Natural killer cell (primary cell): Measurements from ENCODE around the gene EFCAB8. TPM values are rescaled to one million over a fixed set of nuclear protein-coding genes. Genes with fewer than 3 reads are reported as not detected.

Experiments
- ATAC-seq, 3 donors: fragments of 150-1000 bp in 2 of 3; fragments of 200-7000 bp in 1 of 3; cut with Tn5 transposase; 1 replicate in 1 of 3; 2 replicates in 2 of 3; pipeline ENCODE4 v1.10.0; 2021; ENCODE audit warnings: mild to moderate bottlenecking in 2 of 3, moderate library complexity in 2 of 3
- DNase-seq, 2 donors: peaks; one replicate each; pipeline versions ENCODE4 v3.0.0 to v3.0.0-alpha.2; 2013 to 2021; ENCODE audit warnings: mixed read lengths in 1 of 2
- H3K27ac ChIP-seq: one replicate; pipeline ENCODE4 v1.5.1; 2013; ENCODE audit warnings: mild to moderate bottlenecking, low read length
- H3K27me3 ChIP-seq: one replicate; pipeline ENCODE4 v1.6.1; 2013; ENCODE audit warnings: low read length; ENCODE audit not compliant: control insufficient read depth, insufficient read depth
- H3K36me3 ChIP-seq: one replicate; pipeline ENCODE4 v1.6.1; 2013; ENCODE audit warnings: low read length; ENCODE audit not compliant: control insufficient read depth, insufficient read depth
- H3K4me1 ChIP-seq: one replicate; pipeline ENCODE4 v1.6.1; 2013; ENCODE audit warnings: low read length; ENCODE audit not compliant: control insufficient read depth, insufficient read depth
- H3K4me3 ChIP-seq: one replicate; pipeline ENCODE4 v1.5.1; 2013; ENCODE audit warnings: low read length
- H3K9me3 ChIP-seq: one replicate; pipeline ENCODE4 v1.6.1; 2013; ENCODE audit warnings: low read length; ENCODE audit not compliant: control insufficient read depth, insufficient read depth
- H3K27ac Mint-ChIP-seq, 2 donors: one replicate each; pipeline ENCODE4 v1.8.0; 2022; ENCODE audit warnings: mild to moderate bottlenecking in 2 of 2, mixed read lengths in 2 of 2, moderate library complexity in 1 of 2
- H3K27me3 Mint-ChIP-seq, 2 donors: one replicate each; pipeline ENCODE4 v1.8.0; 2022; ENCODE audit warnings: low read depth in 2 of 2, mixed read lengths in 2 of 2
- H3K36me3 Mint-ChIP-seq: one replicate; pipeline ENCODE4 v1.8.0; 2022; ENCODE audit warnings: mixed read lengths
- H3K4me1 Mint-ChIP-seq, 2 donors: one replicate each; pipeline ENCODE4 v1.8.0; 2022; ENCODE audit warnings: mixed read lengths in 2 of 2
- H3K4me3 Mint-ChIP-seq: one replicate; pipeline ENCODE4 v1.8.0; 2022; ENCODE audit warnings: mild to moderate bottlenecking, moderate library complexity, mixed read lengths
- H3K9me3 Mint-ChIP-seq, 2 donors: one replicate each; pipeline ENCODE4 v1.8.0; 2022; ENCODE audit warnings: mixed read lengths in 2 of 2
- WGBS: methylation state at CpG from one replicate; pipeline ENCODE4 v1.1.7; 2013; ENCODE audit warnings: missing lambda C conversion rate; ENCODE audit not compliant: insufficient coverage; 5-methylcytosine and 5-hydroxymethylcytosine counted together
- intact Hi-C: fragments of 100-400 bp; cut with micrococcal nuclease; formaldehyde crosslinking; loops from one replicate; pipeline ENCODE4 v1.14.2; 2022
- total RNA-seq, 4 donors: library from RNA; stranded (reverse); fragments of 120-200 nt in 1 of 4; gene quantifications; one replicate each; pipeline versions ENCODE4 v1.2.3 to v1.2.4, GENCODE V29; 2013 to 2022
- TF ChIP-seq, protein P1 (sequence below): fragments of 200-600 bp; IDR thresholded peaks from one replicate; pipeline ENCODE4 v1.8.0; 2022; ENCODE audit warnings: antibody characterized with exemption

The EFCAB8 gene
- total RNA-seq, 3 donors from 2014 or later (not counting 1 experiment from before 2014, with no cell fraction given): 1.2 to 2.9 (median 2.3) TPM

DNA sequence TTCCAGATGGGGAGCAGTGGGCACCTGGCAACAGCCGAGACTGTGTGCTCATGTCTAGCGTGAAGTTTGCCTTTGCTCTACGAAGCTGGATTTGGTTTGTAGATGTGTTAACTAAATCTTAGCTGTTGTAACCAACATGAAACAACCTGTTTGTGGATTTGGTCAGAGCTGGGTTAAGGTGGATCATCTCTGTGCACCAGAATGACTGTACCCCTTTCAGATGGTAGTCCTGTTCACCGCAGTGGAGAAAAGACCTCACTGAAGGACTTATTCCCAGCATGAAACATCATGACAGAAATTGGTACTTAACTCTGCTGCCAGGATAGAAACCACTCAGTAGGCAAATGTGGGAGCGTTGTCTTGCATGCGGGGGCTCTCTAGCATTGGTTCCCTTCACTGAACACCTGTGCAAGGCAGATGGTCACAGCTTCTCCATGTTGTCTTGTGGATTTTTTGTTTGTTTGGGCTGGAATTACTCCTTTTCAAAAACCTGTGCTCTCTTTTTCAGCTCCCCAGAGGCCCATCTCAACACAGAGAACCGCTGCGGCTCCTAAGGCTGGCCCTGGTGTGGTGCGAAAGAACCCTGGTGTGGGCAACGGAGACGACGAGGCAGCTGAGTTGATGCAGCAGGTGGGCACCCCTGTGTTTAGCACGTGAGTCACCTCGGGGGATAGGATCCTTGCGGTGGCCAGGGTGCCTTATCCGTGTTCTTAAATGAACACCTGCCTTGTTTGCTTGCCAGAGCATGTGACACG is 19.3 kb upstream of the EFCAB8 start:
- Mint-ChIP-seq H3K4me1 (peaks cover 20 to 31% of the 10 kb centered on the region in 2 donors), H3K9me3 (no peaks in the 10 kb centered on the region), H3K27ac (peak overlapping the region; percentile 49 to 50), H3K4me3 (no peak overlapping the region), H3K36me3 (peaks cover 13% of the 10 kb centered on the region), H3K27me3 (no peaks in the 10 kb centered on the region)
- 90% methylated on average over 17 of the region's 17 CpGs for WGBS
- H3K4me3 ChIP-seq: no peak overlapping the region
- intact Hi-C loops: no loop called here
- no peak for DNase-seq
- no peak overlapping the region for H3K27ac ChIP-seq
- TF ChIP-seq, protein P1, sequence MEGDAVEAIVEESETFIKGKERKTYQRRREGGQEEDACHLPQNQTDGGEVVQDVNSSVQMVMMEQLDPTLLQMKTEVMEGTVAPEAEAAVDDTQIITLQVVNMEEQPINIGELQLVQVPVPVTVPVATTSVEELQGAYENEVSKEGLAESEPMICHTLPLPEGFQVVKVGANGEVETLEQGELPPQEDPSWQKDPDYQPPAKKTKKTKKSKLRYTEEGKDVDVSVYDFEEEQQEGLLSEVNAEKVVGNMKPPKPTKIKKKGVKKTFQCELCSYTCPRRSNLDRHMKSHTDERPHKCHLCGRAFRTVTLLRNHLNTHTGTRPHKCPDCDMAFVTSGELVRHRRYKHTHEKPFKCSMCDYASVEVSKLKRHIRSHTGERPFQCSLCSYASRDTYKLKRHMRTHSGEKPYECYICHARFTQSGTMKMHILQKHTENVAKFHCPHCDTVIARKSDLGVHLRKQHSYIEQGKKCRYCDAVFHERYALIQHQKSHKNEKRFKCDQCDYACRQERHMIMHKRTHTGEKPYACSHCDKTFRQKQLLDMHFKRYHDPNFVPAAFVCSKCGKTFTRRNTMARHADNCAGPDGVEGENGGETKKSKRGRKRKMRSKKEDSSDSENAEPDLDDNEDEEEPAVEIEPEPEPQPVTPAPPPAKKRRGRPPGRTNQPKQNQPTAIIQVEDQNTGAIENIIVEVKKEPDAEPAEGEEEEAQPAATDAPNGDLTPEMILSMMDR: no peak
- H3K36me3 ChIP-seq: peaks cover 65% of the 10 kb centered on the region
- H3K27me3 ChIP-seq: no peaks in the 10 kb centered on the region
- H3K9me3 ChIP-seq: no peaks in the 10 kb centered on the region
- no peaks in the 10 kb centered on the region for H3K4me1 ChIP-seq
- no peak for ATAC-seq

DNA sequence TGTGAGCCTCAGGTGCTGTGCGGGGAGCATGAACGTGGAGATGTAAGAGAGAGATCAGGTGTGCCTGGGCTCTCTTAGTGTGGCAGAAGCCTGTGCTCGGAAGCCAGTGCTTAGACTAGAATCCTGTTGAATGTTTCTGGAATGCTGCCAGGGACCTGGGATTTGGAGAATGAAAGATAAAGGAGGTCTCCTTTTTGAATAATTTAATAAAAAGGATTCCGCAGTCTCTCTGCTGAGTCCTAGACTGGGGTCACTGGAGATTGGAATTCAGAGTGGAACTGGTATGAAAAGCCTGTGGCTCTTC is 18.8 kb upstream of the EFCAB8 start:
- no peak for ATAC-seq
- Mint-ChIP-seq H3K4me3 (no peak overlapping the region), H3K27ac (peak overlapping the region; percentile 49 to 50), H3K36me3 (peaks cover 13% of the 10 kb centered on the region), H3K27me3 (no peaks in the 10 kb centered on the region), H3K9me3 (no peaks in the 10 kb centered on the region), H3K4me1 (peaks cover 25 to 35% of the 10 kb centered on the region in 2 donors)
- TF ChIP-seq, protein P1: no peak
- peaks cover 64% of the 10 kb centered on the region for H3K36me3 ChIP-seq
- H3K9me3 ChIP-seq: no peaks in the 10 kb centered on the region
- H3K27ac ChIP-seq: no peak overlapping the region
- DNase-seq: no peak
- WGBS: 91% methylated on average over 4 of the region's 4 CpGs
- no peaks in the 10 kb centered on the region for H3K27me3 ChIP-seq
- intact Hi-C loops: no loop called here
- no peaks in the 10 kb centered on the region for H3K4me1 ChIP-seq
- H3K4me3 ChIP-seq: no peak overlapping the region

DNA sequence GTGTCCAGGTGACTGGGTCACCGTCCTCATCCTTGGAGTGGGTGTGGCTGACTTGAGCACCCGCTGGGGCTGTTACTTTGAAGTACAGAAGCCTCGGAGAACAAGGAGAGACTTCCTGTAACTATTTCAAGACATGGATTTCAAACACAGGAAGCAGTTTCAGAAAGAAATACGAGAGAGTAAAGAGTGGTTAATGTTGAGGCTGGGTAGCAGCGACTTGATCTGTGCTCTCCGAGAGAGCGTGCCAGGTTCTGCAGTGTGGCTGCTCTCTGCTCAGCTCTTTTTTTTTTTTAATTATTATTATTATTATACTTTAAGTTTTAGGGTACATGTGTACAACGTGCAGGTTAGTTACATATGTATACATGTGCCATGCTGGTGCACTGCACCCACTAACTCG is 17.5 kb upstream of the EFCAB8 start:
- DNase-seq: no peak
- no peak for ATAC-seq
- TF ChIP-seq, protein P1: no peak
- H3K36me3 Mint-ChIP-seq: peaks cover 13% of the 10 kb centered on the region
- Histone ChIP-seq H3K9me3 (no peaks in the 10 kb centered on the region), H3K4me1 (no peaks in the 10 kb centered on the region), H3K4me3 (no peak overlapping the region), H3K36me3 (peaks cover 67% of the 10 kb centered on the region), H3K27ac (no peak overlapping the region), H3K27me3 (no peaks in the 10 kb centered on the region)
- peaks cover 31 to 45% of the 10 kb centered on the region in 2 donors for H3K4me1 Mint-ChIP-seq
- WGBS: 42% methylated on average over 6 of the region's 9 CpGs
- peak overlapping the region; percentile 10 to 75 for H3K27ac Mint-ChIP-seq
- intact Hi-C loops: no loop called here
- H3K4me3 Mint-ChIP-seq: no peak overlapping the region
- H3K9me3 Mint-ChIP-seq: no peaks in the 10 kb centered on the region
- no peaks in the 10 kb centered on the region for H3K27me3 Mint-ChIP-seq

DNA sequence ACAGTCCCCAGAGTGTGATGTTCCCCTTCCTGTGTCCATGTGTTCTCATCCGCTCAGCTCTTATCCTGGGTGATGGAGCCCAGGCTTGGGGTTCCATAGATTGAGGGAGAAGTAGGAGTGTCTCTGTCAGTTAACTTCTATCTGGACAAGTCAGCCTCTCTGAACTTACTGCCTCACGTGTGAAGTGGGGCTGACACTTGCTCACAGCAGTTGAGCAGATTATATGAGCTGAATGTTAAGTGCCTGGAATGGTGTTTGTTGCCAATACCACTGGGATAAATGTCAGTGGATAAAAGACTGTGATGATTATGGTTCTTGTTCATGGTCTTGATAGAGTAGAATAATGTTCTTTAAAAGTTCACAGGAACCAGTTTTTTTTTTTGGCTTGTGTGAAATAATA is 17.1 kb upstream of the EFCAB8 start:
- Histone ChIP-seq H3K27me3 (no peaks in the 10 kb centered on the region), H3K4me3 (no peak overlapping the region), H3K36me3 (peaks cover 67% of the 10 kb centered on the region), H3K4me1 (no peaks in the 10 kb centered on the region), H3K27ac (no peak overlapping the region), H3K9me3 (no peaks in the 10 kb centered on the region)
- Mint-ChIP-seq H3K9me3 (no peaks in the 10 kb centered on the region), H3K27ac (peak overlapping the region; percentile 4 to 75), H3K4me1 (peaks cover 26 to 47% of the 10 kb centered on the region in 2 donors), H3K27me3 (no peaks in the 10 kb centered on the region), H3K4me3 (no peak overlapping the region), H3K36me3 (peaks cover 13% of the 10 kb centered on the region)
- no peak for ATAC-seq
- no peak for DNase-seq
- TF ChIP-seq, protein P1: no peak
- 95% methylated on average over 2 of the region's 2 CpGs for WGBS
- intact Hi-C loops: no loop called here
